SKM-1 treated with dmso at 0.1 percent for 144 hours (cell line): Measurements from ENCODE around the gene RNF144A.
A peak's percentile ranks its signal among the peaks of the same experiment; 100 is the strongest.

Experiments used
- DNase-seq: peaks from one replicate; lab custom pipeline; 2025; ENCODE audit not compliant: unreplicated experiment; lab: John Stamatoyannopoulos, UW

RNF144A gene

GRCh38 chr2:6968319-6969100 lies 51.3 kb downstream of the RNF144A start:
- no peak for DNase-seq

GRCh38 chr2:6970551-6970950 lies 53.3 kb downstream of the RNF144A start:
- no peak for DNase-seq

GRCh38 chr2:6970976-6971480 lies 53.8 kb downstream of the RNF144A start:
- DNase-seq, result no peak

- DNase-seq, result no peak
These were observed 54.3 kb downstream of the RNF144A start for GRCh38 chr2:6971502-6971901.

- no peak for DNase-seq
These were observed 55.0 kb downstream of the RNF144A start for GRCh38 chr2:6972067-6972710.

- DNase-seq, result no peak
These were observed 56.8 kb downstream of the RNF144A start for GRCh38 chr2:6973895-6974545.

GRCh38 chr2:6975988-6976387 lies 58.8 kb downstream of the RNF144A start:
- DNase-seq, result no peak

GRCh38 chr2:6977113-6977741 lies 60.0 kb downstream of the RNF144A start:
- no peak for DNase-seq

GRCh38 chr2:6977786-6978185 lies 60.6 kb downstream of the RNF144A start:
- DNase-seq, result no peak

GRCh38 chr2:6978991-6979390 lies 61.8 kb downstream of the RNF144A start:
- DNase-seq, result no peak

GRCh38 chr2:6982449-6982848 lies 65.2 kb downstream of the RNF144A start:
- DNase-seq, result no peak

GRCh38 chr2:6982934-6983589 lies 65.8 kb downstream of the RNF144A start:
- DNase-seq, result no peak

GRCh38 chr2:6986301-6986911 lies 69.2 kb downstream of the RNF144A start:
- peak; percentile 17 for DNase-seq

GRCh38 chr2:6986912-6987361 lies 69.7 kb downstream of the RNF144A start:
- DNase-seq, result no peak

GRCh38 chr2:6990871-6991270 lies 73.7 kb downstream of the RNF144A start:
- no peak for DNase-seq

GRCh38 chr2:6992794-6993228 lies 75.6 kb downstream of the RNF144A start:
- DNase-seq, result no peak

GRCh38 chr2:6993229-6993640 lies 76.0 kb downstream of the RNF144A start:
- no peak for DNase-seq

- peak; percentile 22 for DNase-seq
These were observed 76.7 kb downstream of the RNF144A start for GRCh38 chr2:6993936-6994335.

GRCh38 chr2:6994536-6995128 lies 77.4 kb downstream of the RNF144A start:
- no peak for DNase-seq
